CD4-positive, alpha-beta T cell (primary cell): ENCODE data around the gene NKAIN2. TPM values are rescaled to one million over a fixed set of nuclear protein-coding genes. Genes with fewer than 3 reads are reported as not detected.
"Not testable (repeated sequence)": the region's sequence is repeated elsewhere in the genome, so short reads cannot be mapped to it uniquely, and the experiment has no call there.

ENCODE experiments used
- ATAC-seq: fragments of 200-7000 bp; cut with Tn5 transposase; one replicate; pipeline ENCODE4 v1.10.0; 2022; ENCODE audit warnings: mild to moderate bottlenecking; ENCODE audit not compliant: poor library complexity
- CTCF ChIA-PET: fragments of 350-600 bp; sonication (Branson Sonifier 250); formaldehyde crosslinking; loops from one replicate; lab custom pipeline; 2021; ENCODE audit warnings: antibody characterized with exemption, inconsistent platforms; lab: Charles Lee
- POLR2A ChIA-PET: fragments of 350-600 bp; sonication (Branson Sonifier 250); formaldehyde crosslinking; loops from one replicate; lab custom pipeline; 2021; ENCODE audit warnings: antibody characterized with exemption, inconsistent platforms; lab: Charles Lee
- DNase-seq, 14 experiments: peaks; one replicate each; pipeline ENCODE4 v3.0.0-alpha.2; 2013 to 2020; ENCODE audit warnings: mixed read lengths in 2 of 14
- H3K27ac ChIP-seq, 2 donors: one replicate each; pipeline versions ENCODE4 v1.5.1 to v1.7.0; 2013; ENCODE audit warnings: low read length in 2 of 2, low read depth in 1 of 2, mild to moderate bottlenecking in 1 of 2
- H3K27me3 ChIP-seq, 2 experiments: 1 replicate in 1 of 2; 2 replicates in 1 of 2; pipeline versions ENCODE4 v1.6.1 to v1.7.0; 2013; ENCODE audit warnings: low read length in 2 of 2, control low read depth in 1 of 2, mild to moderate bottlenecking in 1 of 2, moderate library complexity in 1 of 2; ENCODE audit not compliant: insufficient read depth in 2 of 2, control insufficient read depth in 1 of 2
- H3K36me3 ChIP-seq: one replicate; pipeline ENCODE4 v1.6.1; 2013; ENCODE audit warnings: low read length, control low read depth; ENCODE audit not compliant: insufficient read depth
- H3K4me1 ChIP-seq: one replicate; pipeline ENCODE4 v1.6.1; 2013; ENCODE audit warnings: low read length, control low read depth; ENCODE audit not compliant: insufficient read depth
- H3K4me3 ChIP-seq: one replicate; pipeline ENCODE4 v1.5.1; 2013; ENCODE audit warnings: mild to moderate bottlenecking, low read length, moderate library complexity
- H3K9me3 ChIP-seq, 2 experiments: 1 replicate in 1 of 2; 2 replicates in 1 of 2; pipeline versions ENCODE4 v1.6.1 to v1.7.0; 2013; ENCODE audit warnings: low read length in 2 of 2, mild to moderate bottlenecking in 2 of 2, control low read depth in 1 of 2, moderate library complexity in 1 of 2; ENCODE audit not compliant: control insufficient read depth in 1 of 2, insufficient read depth in 1 of 2
- H3K27ac Mint-ChIP-seq: one replicate; pipeline ENCODE4 v1.8.0; 2020; ENCODE audit warnings: mixed read lengths
- H3K27me3 Mint-ChIP-seq: one replicate; pipeline ENCODE4 v1.8.0; 2021; ENCODE audit warnings: mixed read lengths
- H3K36me3 Mint-ChIP-seq: one replicate; pipeline ENCODE4 v1.8.0; 2021; ENCODE audit warnings: low read depth, mixed read lengths
- H3K4me1 Mint-ChIP-seq: one replicate; pipeline ENCODE4 v1.8.0; 2021; ENCODE audit warnings: low read depth, mixed read lengths
- H3K4me3 Mint-ChIP-seq: one replicate; pipeline ENCODE4 v1.8.0; 2020; ENCODE audit warnings: mild to moderate bottlenecking, mixed read lengths
- H3K9me3 Mint-ChIP-seq: one replicate; pipeline ENCODE4 v1.8.0; 2020; ENCODE audit warnings: mixed read lengths
- CTCF ChIP-seq: fragments of 200-600 bp; IDR thresholded peaks from one replicate; pipeline ENCODE4 v1.8.0; 2022; ENCODE audit warnings: antibody characterized with exemption, mild to moderate bottlenecking
- intact Hi-C, 2 experiments: fragments of 100-400 bp; cut with DNase I in 1 of 2; cut with micrococcal nuclease in 1 of 2; formaldehyde crosslinking; loops; one replicate each; pipeline versions ENCODE4 v1.15.1 to v1.9.0; 2023 to 2025; cut with DNase I, micrococcal nuclease
- total RNA-seq, 174 experiments: library from RNA in 2 of 174; stranded (reverse) in 2 of 174; gene quantifications; one replicate each; pipeline ENCODE4 v1.2.3 and lab custom pipeline; 2021 to 2026

Gene NKAIN2
- total RNA-seq, 2 experiments from 2014 or later, result not detected

DNA sequence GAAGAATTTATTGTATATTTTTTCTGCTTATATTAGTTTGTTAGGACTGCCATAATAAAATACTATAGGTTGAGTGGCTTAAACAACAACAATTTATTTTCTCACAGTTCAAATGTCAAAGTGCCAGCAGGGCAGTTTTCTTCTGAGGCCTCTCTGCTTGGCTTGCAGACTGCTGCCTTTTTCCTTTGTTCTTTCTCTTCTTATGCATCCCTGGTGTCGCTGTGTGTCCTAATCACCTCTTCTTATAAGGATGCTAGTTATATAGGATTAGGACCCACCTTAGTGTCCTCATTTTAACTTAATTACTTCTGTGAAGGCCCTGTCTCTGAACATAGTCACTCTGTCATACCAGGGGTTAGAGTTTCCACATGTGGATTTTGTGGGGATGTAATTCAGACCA is 354.4 kb downstream of the NKAIN2 start:
- Mint-ChIP-seq H3K4me3 (no peak overlapping the region), H3K4me1 (no peaks in the 10 kb centered on the region), H3K27me3 (no peaks in the 10 kb centered on the region), H3K36me3 (no peaks in the 10 kb centered on the region), H3K9me3 (no peaks in the 10 kb centered on the region), H3K27ac (no peak overlapping the region)
- TF ChIP-seq CTCF, result no peak
- ChIA-PET CTCF (no interaction called here), POLR2A (no interaction called here)
- DNase-seq, result no peak
- Histone ChIP-seq H3K36me3 (no peaks in the 10 kb centered on the region), H3K27ac (no peak overlapping the region), H3K9me3 (no peaks in the 10 kb centered on the region), H3K4me1 (no peaks in the 10 kb centered on the region), H3K27me3 (no peaks in the 10 kb centered on the region), H3K4me3 (no peak overlapping the region)
- no peak for ATAC-seq
- intact Hi-C loops, result no loop called here

GRCh38 chr6:124163676-124164075 is 360.0 kb downstream of the NKAIN2 start:
- TF ChIP-seq CTCF, result no peak
- H3K4me1 Mint-ChIP-seq, result no peaks in the 10 kb centered on the region
- Histone ChIP-seq H3K4me1 (no peaks in the 10 kb centered on the region), H3K27me3 (no peaks in the 10 kb centered on the region), H3K4me3 (no peak overlapping the region), H3K9me3 (no peaks in the 10 kb centered on the region), H3K36me3 (no peaks in the 10 kb centered on the region), H3K27ac (no peak overlapping the region)
- H3K36me3 Mint-ChIP-seq, result no peaks in the 10 kb centered on the region
- DNase-seq (no peak), ATAC-seq (no peak)
- intact Hi-C loops, result no loop called here
- H3K9me3 Mint-ChIP-seq, result peaks cover 2% of the 10 kb centered on the region
- H3K27ac Mint-ChIP-seq, result no peak overlapping the region
- H3K4me3 Mint-ChIP-seq, result no peak overlapping the region
- CTCF ChIA-PET, result no interaction called here
- H3K27me3 Mint-ChIP-seq, result no peaks in the 10 kb centered on the region
- POLR2A ChIA-PET, result no interaction called here

- Mint-ChIP-seq H3K4me3 (no peak overlapping the region), H3K27ac (no peak overlapping the region), H3K36me3 (no peaks in the 10 kb centered on the region), H3K4me1 (no peaks in the 10 kb centered on the region), H3K9me3 (peaks cover 2% of the 10 kb centered on the region), H3K27me3 (no peaks in the 10 kb centered on the region)
- no peak for DNase-seq
- Histone ChIP-seq H3K27me3 (no peaks in the 10 kb centered on the region), H3K4me1 (no peaks in the 10 kb centered on the region), H3K27ac (no peak overlapping the region), H3K4me3 (no peak overlapping the region), H3K36me3 (no peaks in the 10 kb centered on the region), H3K9me3 (no peaks in the 10 kb centered on the region)
- intact Hi-C loops, result no loop called here
- no peak for TF ChIP-seq CTCF
- ATAC-seq, result no peak
- ChIA-PET CTCF (no interaction called here), POLR2A (no interaction called here)
Observed at GRCh38 chr6:124164343-124164742, 360.7 kb downstream of the NKAIN2 start.

DNA sequence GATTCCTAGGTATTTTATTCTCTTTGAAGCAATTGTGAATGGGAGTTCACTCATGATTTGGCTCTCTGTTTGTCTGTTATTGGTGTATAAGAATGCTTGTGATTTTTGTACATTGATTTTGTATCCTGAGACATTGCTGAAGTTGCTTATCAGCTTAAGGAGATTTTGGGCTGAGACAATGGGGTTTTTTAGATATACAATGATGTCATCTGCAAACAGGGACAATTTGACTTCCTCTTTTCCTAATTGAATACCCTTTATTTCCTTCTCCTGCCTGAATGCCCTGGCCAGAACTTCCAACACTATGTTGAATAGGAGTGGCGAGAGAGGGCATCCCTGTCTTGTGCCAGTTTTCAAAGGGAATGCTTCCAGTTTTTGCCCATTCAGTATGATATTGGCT is 363.6 kb downstream of the NKAIN2 start:
- H3K4me3 ChIP-seq, ATAC-seq, H3K4me1 ChIP-seq, H3K4me3 Mint-ChIP-seq, H3K27me3 Mint-ChIP-seq, H3K27me3 ChIP-seq, H3K27ac ChIP-seq, H3K9me3 ChIP-seq, DNase-seq, H3K9me3 Mint-ChIP-seq, H3K36me3 ChIP-seq, H3K36me3 Mint-ChIP-seq, CTCF ChIA-PET, H3K4me1 Mint-ChIP-seq, intact Hi-C loops, H3K27ac Mint-ChIP-seq, POLR2A ChIA-PET: not testable (repeated sequence)
